ENCODE data around the gene EFNB2. TPM values are rescaled to one million over a fixed set of nuclear protein-coding genes. Genes with fewer than 3 reads are reported as not detected.

The EFNB2 gene
- total RNA-seq, 1 donor from 2014 or later: 37.1 TPM

DNA sequence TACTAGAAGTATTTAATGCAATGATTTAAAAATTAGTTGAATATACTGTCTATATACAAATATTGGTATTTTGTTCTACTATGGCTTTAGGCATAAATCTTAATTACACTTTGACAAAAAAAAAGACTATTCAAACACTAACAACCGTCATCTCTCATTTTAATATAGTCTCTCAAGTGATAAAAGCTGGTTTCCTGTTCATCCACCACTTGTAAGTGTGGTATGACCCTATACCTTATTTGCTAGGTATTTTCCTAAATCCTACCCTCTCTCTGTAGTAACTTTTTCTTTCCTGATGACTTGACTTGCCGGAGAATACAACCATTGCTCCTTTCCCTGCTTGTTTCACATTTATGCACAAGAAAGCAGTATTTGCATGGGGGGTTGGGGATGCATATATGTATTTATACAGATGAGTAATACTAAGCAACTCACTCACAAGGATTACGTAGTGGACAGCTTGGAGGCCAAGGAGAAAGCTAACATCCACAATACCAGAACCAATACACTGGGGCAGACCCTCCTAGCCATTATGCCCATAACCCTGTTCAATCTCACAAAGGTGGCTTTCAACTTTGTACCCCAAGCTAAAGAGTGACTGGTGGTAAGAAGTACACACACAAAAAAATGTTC lies 12.7 kb upstream of the EFNB2 start:
- no peak for TF ChIP-seq CTCF (IDR thresholded peaks at IDR 0.05)
- peaks cover 7% of the 10 kb centered on the region for H3K36me3 Mint-ChIP-seq (ENCODE audit: low read depth)
- DNase-seq (ENCODE audit: low spot score): no peak
- H3K4me1 Mint-ChIP-seq (ENCODE audit: low read depth): peaks cover 20% of the 10 kb centered on the region
- no peak overlapping the region for H3K27ac Mint-ChIP-seq (ENCODE audit: unreplicated experiment)
- H3K9me3 Mint-ChIP-seq (ENCODE audit: low read depth): no peaks in the 10 kb centered on the region
- H3K27me3 Mint-ChIP-seq (ENCODE audit: low read depth): no peaks in the 10 kb centered on the region
- no peak overlapping the region for H3K4me3 Mint-ChIP-seq (ENCODE audit: unreplicated experiment)

- Mint-ChIP-seq H3K4me1 (ENCODE audit: low read depth) (peaks cover 3% of the 10 kb centered on the region), H3K4me3 (ENCODE audit: unreplicated experiment) (no peak overlapping the region), H3K27me3 (ENCODE audit: low read depth) (no peaks in the 10 kb centered on the region), H3K27ac (ENCODE audit: unreplicated experiment) (no peak overlapping the region), H3K36me3 (ENCODE audit: low read depth) (peaks cover 4% of the 10 kb centered on the region), H3K9me3 (ENCODE audit: low read depth) (no peaks in the 10 kb centered on the region)
- TF ChIP-seq CTCF (IDR thresholded peaks at IDR 0.05): no peak
- DNase-seq (ENCODE audit: low spot score): no peak
Observed at GRCh38 chr13:106541826-106542225, 6.4 kb upstream of the EFNB2 start.

DNA sequence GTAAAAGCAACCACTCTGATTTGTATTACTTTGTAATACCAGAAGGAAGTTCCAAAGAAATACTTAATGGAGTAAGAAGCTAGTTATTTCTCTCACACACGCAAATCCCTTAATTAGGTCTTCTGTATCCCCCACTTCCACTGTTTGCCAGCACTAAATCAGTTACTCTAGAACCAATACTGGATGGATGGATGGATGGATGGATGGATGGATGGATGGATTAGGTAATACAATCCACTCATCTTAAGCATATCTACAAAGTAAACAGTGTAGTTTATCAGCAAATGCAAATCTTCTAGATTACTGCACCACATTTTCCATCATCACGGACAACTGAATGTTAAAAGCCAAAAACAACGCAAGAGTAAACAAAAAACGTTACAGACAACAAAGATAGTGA lies 5.2 kb upstream of the EFNB2 start:
- H3K4me1 Mint-ChIP-seq (ENCODE audit: low read depth): peaks cover 7% of the 10 kb centered on the region
- no peak overlapping the region for H3K27ac Mint-ChIP-seq (ENCODE audit: unreplicated experiment)
- H3K36me3 Mint-ChIP-seq (ENCODE audit: low read depth): peaks cover 4% of the 10 kb centered on the region
- no peak for TF ChIP-seq CTCF (IDR thresholded peaks at IDR 0.05)
- no peaks in the 10 kb centered on the region for H3K27me3 Mint-ChIP-seq (ENCODE audit: low read depth)
- DNase-seq (ENCODE audit: low spot score): no peak
- no peaks in the 10 kb centered on the region for H3K9me3 Mint-ChIP-seq (ENCODE audit: low read depth)
- H3K4me3 Mint-ChIP-seq (ENCODE audit: unreplicated experiment): no peak overlapping the region

DNA sequence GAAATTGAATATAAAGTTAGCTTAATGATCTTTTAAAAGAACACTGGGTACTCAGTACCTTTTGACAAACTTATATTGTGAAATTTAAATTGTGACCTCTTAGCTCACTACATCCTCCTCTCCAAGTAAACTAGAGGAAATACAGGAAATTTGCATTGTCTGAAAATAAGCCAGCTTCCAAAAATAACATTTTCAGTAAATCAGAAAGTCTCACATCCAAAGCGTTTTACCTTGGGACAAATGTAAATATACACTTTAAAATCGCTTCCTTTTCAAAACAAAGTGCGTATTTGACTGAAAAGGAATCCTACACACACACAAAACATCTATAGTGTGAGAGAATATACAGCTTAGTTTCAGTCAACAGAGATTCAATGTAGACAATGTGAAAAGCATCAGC lies 2.1 kb upstream of the EFNB2 start:
- peaks cover 11% of the 10 kb centered on the region for H3K4me1 Mint-ChIP-seq (ENCODE audit: low read depth)
- no peak overlapping the region for H3K27ac Mint-ChIP-seq (ENCODE audit: unreplicated experiment)
- TF ChIP-seq CTCF (IDR thresholded peaks at IDR 0.05): no peak
- peaks cover 4% of the 10 kb centered on the region for H3K36me3 Mint-ChIP-seq (ENCODE audit: low read depth)
- no peak overlapping the region for H3K4me3 Mint-ChIP-seq (ENCODE audit: unreplicated experiment)
- no peaks in the 10 kb centered on the region for H3K9me3 Mint-ChIP-seq (ENCODE audit: low read depth)
- H3K27me3 Mint-ChIP-seq (ENCODE audit: low read depth): no peaks in the 10 kb centered on the region
- no peak for DNase-seq (ENCODE audit: low spot score)

DNA sequence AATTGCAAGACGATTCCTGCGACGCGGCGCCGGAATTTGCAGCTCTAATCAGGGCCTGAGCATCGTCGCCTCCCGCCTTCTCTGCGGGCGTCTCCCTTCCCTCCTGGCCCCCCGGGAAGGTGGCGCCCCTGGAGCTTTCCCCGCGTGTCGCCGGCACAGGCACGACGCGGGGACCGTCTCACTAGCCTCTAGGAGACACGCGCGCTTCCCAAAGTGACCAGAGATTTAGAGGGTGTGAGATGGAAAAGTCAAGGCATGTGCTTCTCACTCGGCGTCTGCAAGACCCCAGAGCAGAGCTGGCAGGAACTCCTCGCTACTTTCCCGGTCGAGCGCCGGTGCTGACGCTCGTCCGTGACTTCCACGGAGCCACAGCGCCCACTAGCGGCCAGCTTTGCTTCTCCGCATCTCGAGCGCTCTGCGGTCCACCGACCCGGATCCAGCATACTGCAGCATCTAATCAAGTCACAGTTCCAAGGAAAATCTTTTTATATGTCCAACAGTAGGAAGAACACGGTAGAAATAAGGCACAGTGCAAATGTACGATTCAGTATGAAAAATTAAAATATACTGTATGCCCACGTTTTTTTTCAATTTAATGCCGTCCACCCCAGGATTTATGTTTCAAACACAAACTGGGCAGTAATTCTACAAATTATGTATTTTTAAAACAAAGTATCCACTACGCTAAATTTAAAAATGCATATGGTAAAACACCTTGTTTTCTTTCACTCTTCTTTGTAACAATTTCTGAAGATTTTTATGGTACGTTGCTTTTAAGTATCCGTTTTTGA lies 977 bp upstream of the EFNB2 start:
- peaks cover 20% of the 10 kb centered on the region for H3K4me1 Mint-ChIP-seq (ENCODE audit: low read depth)
- peak overlapping the region; percentile 86 for H3K27ac Mint-ChIP-seq (ENCODE audit: unreplicated experiment)
- H3K36me3 Mint-ChIP-seq (ENCODE audit: low read depth): peaks cover 4% of the 10 kb centered on the region
- TF ChIP-seq CTCF (IDR thresholded peaks at IDR 0.05): peak; percentile 98
- peak overlapping the region; percentile 79 for H3K4me3 Mint-ChIP-seq (ENCODE audit: unreplicated experiment)
- H3K9me3 Mint-ChIP-seq (ENCODE audit: low read depth): no peaks in the 10 kb centered on the region
- H3K27me3 Mint-ChIP-seq (ENCODE audit: low read depth): no peaks in the 10 kb centered on the region
- DNase-seq (ENCODE audit: low spot score): peak; percentile 97

Measured in chondrocyte (in vitro differentiated cells).